HUES64 (cell line): ENCODE data around the gene CCDC200.
"Not testable (repeated sequence)": the region's sequence is repeated elsewhere in the genome, so short reads cannot be mapped to it uniquely, and the experiment has no call there.

Source experiments
- H3K27ac ChIP-seq: 2 replicates; pipeline ENCODE4 v1.7.0; 2013; ENCODE audit warnings: low read depth, low read length, inconsistent platforms
- H3K27me3 ChIP-seq: 2 replicates; pipeline ENCODE4 v1.6.1; 2013; ENCODE audit warnings: mild to moderate bottlenecking, low read length; ENCODE audit not compliant: insufficient read depth
- H3K36me3 ChIP-seq: 2 replicates; pipeline ENCODE4 v1.6.1; 2013; ENCODE audit warnings: mild to moderate bottlenecking, low read length; ENCODE audit not compliant: insufficient read depth
- H3K4me1 ChIP-seq: 2 replicates; pipeline ENCODE4 v1.6.1; 2013; ENCODE audit warnings: mild to moderate bottlenecking, low read length, moderate library complexity; ENCODE audit not compliant: insufficient read depth
- H3K4me3 ChIP-seq: 2 replicates; pipeline ENCODE4 v1.5.1; 2013; ENCODE audit warnings: mild to moderate bottlenecking, low read length, moderate library complexity
- H3K9ac ChIP-seq: 2 replicates; pipeline ENCODE4 v1.6.1; 2013; ENCODE audit warnings: mild to moderate bottlenecking, low read depth, low read length
- H3K9me3 ChIP-seq: 2 replicates; pipeline ENCODE4 v1.6.1; 2013; ENCODE audit warnings: low read depth, low read length; ENCODE audit not compliant: insufficient read depth
- WGBS: fragments of 150-250, 120-280 bp; methylation state at CpG from one replicate; pipeline ENCODE4 v1.1.7; 2013; ENCODE audit warnings: missing lambda C conversion rate; 5-methylcytosine and 5-hydroxymethylcytosine counted together

CCDC200 gene

GRCh38 chr17:43231205-43232020 lies 3.0 kb upstream of the CCDC200 start:
- 93% methylated on average over 13 of the region's 40 CpGs for WGBS
- not testable (repeated sequence) for H3K4me1 ChIP-seq

GRCh38 chr17:43226393-43226792 lies 2.0 kb downstream of the CCDC200 start:
- no peaks in the 10 kb centered on the region for H3K27me3 ChIP-seq
- H3K9ac ChIP-seq: no peak overlapping the region
- no peak overlapping the region for H3K27ac ChIP-seq
- 95% methylated on average over 7 of the region's 7 CpGs for WGBS
- no peaks in the 10 kb centered on the region for H3K9me3 ChIP-seq
- H3K4me3 ChIP-seq: no peak overlapping the region
- no peaks in the 10 kb centered on the region for H3K36me3 ChIP-seq
- H3K4me1 ChIP-seq: no peaks in the 10 kb centered on the region

More at GRCh38 chr17:43231205-43232020, 3.0 kb upstream of the CCDC200 start:
- 0 out of 2 replicates have a peak overlapping the region, but pooled peaks have one; percentile 26 for H3K4me3 ChIP-seq
- not testable (repeated sequence) for H3K36me3 ChIP-seq, H3K9ac ChIP-seq, H3K27ac ChIP-seq, H3K27me3 ChIP-seq, H3K9me3 ChIP-seq

- no peak overlapping the region for H3K9ac ChIP-seq
- H3K27ac ChIP-seq: no peak overlapping the region
- H3K4me3 ChIP-seq: no peak overlapping the region
- H3K27me3 ChIP-seq: no peaks in the 10 kb centered on the region
- no peaks in the 10 kb centered on the region for H3K36me3 ChIP-seq
- no peaks in the 10 kb centered on the region for H3K9me3 ChIP-seq
- no peaks in the 10 kb centered on the region for H3K4me1 ChIP-seq
- WGBS: 96% methylated on average over 7 of the region's 7 CpGs
Measured at GRCh38 chr17:43224146-43224705, 4.2 kb downstream of the CCDC200 start.

GRCh38 chr17:43220511-43221125 lies 7.8 kb downstream of the CCDC200 start:
- Histone ChIP-seq H3K4me3 (no peak overlapping the region), H3K4me1 (no peaks in the 10 kb centered on the region), H3K27me3 (no peaks in the 10 kb centered on the region), H3K9ac (no peak overlapping the region), H3K9me3 (no peaks in the 10 kb centered on the region), H3K27ac (no peak overlapping the region), H3K36me3 (no peaks in the 10 kb centered on the region; the same call in 1 of the 2 replicates)
- 89% methylated on average over 9 of the region's 9 CpGs for WGBS

- Histone ChIP-seq H3K27ac (no peak overlapping the region), H3K9ac (no peak overlapping the region), H3K9me3 (no peaks in the 10 kb centered on the region), H3K27me3 (no peaks in the 10 kb centered on the region), H3K4me1 (no peaks in the 10 kb centered on the region), H3K36me3 (no peaks in the 10 kb centered on the region; the same call in 1 of the 2 replicates), H3K4me3 (no peak overlapping the region)
- WGBS: 88% methylated on average over 8 of the region's 8 CpGs
Measured at GRCh38 chr17:43219746-43220380, 8.6 kb downstream of the CCDC200 start.

GRCh38 chr17:43219001-43219400 lies 9.4 kb downstream of the CCDC200 start:
- H3K36me3 ChIP-seq: peaks cover 2% of the 10 kb centered on the region; the same call in 1 of the 2 replicates
- 95% methylated on average over 2 of the region's 2 CpGs for WGBS

GRCh38 chr17:43217614-43218087 lies 10.8 kb downstream of the CCDC200 start:
- Histone ChIP-seq H3K36me3 (peaks cover 2% of the 10 kb centered on the region; the same call in 1 of the 2 replicates), H3K4me1 (peaks cover 2% of the 10 kb centered on the region; the same call in 1 of the 2 replicates), H3K27me3 (no peaks in the 10 kb centered on the region), H3K9me3 (no peaks in the 10 kb centered on the region), H3K27ac (no peak overlapping the region), H3K9ac (no peak overlapping the region), H3K4me3 (no peak overlapping the region)
- WGBS: 90% methylated on average over 2 of the region's 2 CpGs

More at GRCh38 chr17:43219001-43219400, 9.4 kb downstream of the CCDC200 start:
- Histone ChIP-seq H3K27ac (no peak overlapping the region), H3K9me3 (no peaks in the 10 kb centered on the region), H3K9ac (no peak overlapping the region), H3K4me1 (no peaks in the 10 kb centered on the region), H3K4me3 (no peak overlapping the region), H3K27me3 (no peaks in the 10 kb centered on the region)

GRCh38 chr17:43216762-43217613 lies 11.4 kb downstream of the CCDC200 start:
- Histone ChIP-seq H3K9ac (no peak overlapping the region), H3K36me3 (peaks cover 2% of the 10 kb centered on the region; the same call in 1 of the 2 replicates), H3K27me3 (no peaks in the 10 kb centered on the region), H3K27ac (no peak overlapping the region), H3K4me1 (peaks cover 6% of the 10 kb centered on the region; the same call in 1 of the 2 replicates), H3K4me3 (no peak overlapping the region), H3K9me3 (no peaks in the 10 kb centered on the region)
- 89% methylated on average over 4 of the region's 4 CpGs for WGBS

GRCh38 chr17:43216369-43216761 lies 12.1 kb downstream of the CCDC200 start:
- H3K9ac ChIP-seq: no peak overlapping the region
- no peak overlapping the region for H3K27ac ChIP-seq
- WGBS: 98% methylated on average over 4 of the region's 4 CpGs
- no peaks in the 10 kb centered on the region for H3K27me3 ChIP-seq
- H3K36me3 ChIP-seq: peaks cover 2% of the 10 kb centered on the region; the same call in 1 of the 2 replicates
- peaks cover 6% of the 10 kb centered on the region; the same call in 1 of the 2 replicates for H3K4me1 ChIP-seq
- H3K9me3 ChIP-seq: no peaks in the 10 kb centered on the region
- no peak overlapping the region for H3K4me3 ChIP-seq

GRCh38 chr17:43215341-43215740 lies 13.1 kb downstream of the CCDC200 start:
- H3K4me3 ChIP-seq: no peak overlapping the region
- no peak overlapping the region for H3K9ac ChIP-seq
- no peak overlapping the region for H3K27ac ChIP-seq
- no peaks in the 10 kb centered on the region for H3K27me3 ChIP-seq
- peaks cover 2% of the 10 kb centered on the region; the same call in 1 of the 2 replicates for H3K36me3 ChIP-seq
- 92% methylated on average over 3 of the region's 3 CpGs for WGBS
- no peaks in the 10 kb centered on the region for H3K9me3 ChIP-seq
- peaks cover 13% of the 10 kb centered on the region; the same call in 1 of the 2 replicates for H3K4me1 ChIP-seq
